K562 treated with DMSO at 1 percent for 24 hours (cell line): ENCODE data around the gene NOL9. TPM values are rescaled to one million over a fixed set of nuclear protein-coding genes. Genes with fewer than 3 reads are reported as not detected.

ENCODE experiments used
- total RNA-seq: library from RNA; unstranded; fragments of 300-600 nt; gene quantifications from 2 replicates; pipeline ENCODE4 v1.2.3, GENCODE V29; 2022; ENCODE audit warnings: low read depth; ENCODE audit not compliant: insufficient read depth

The NOL9 gene
- 8.0 and 12.9 TPM in 2 replicates for total RNA-seq

GRCh38 chr1:6554031-6554906 is at the start of gene NOL9:
TSS of gene NOL9 (minus strand) at chr1:6554513. CDS start at chr1:6554502, 11 bp downstream.

GRCh38 chr1:6602669-6603237 is 48.4 kb upstream of the NOL9 start, which contains the start of gene KLHL21:
TSS of gene KLHL21 (minus strand) at chr1:6602869. CDS start at chr1:6602817, 52 bp downstream.

GRCh38 chr1:6579374-6580118 is 25.2 kb upstream of the NOL9 start, which contains the start of gene ZBTB48:
TSS of gene ZBTB48 (plus strand) at chr1:6579994. CDS start at chr1:6580610, 616 bp downstream.

GRCh38 chr1:6554907-6555778 is 830 bp upstream of the NOL9 start, which contains the start of gene TAS1R1:
TSS of gene TAS1R1 (plus strand) at chr1:6555307. CDS start at chr1:6555374, 67 bp downstream.

GRCh38 chr1:6491480-6491962 is 62.8 kb downstream of the NOL9 start, which contains the start of gene PLEKHG5:
TSS of gene PLEKHG5 (minus strand) at chr1:6491667. CDS start at chr1:6477571, 14,096 bp downstream.

Other genes starting within 250 kb of the NOL9 start
- gene ACOT7, start 160.7 kb downstream of the NOL9 start, total RNA-seq: 86.2 and 97.4 TPM in 2 replicates
- not detected in 2 replicates for gene HES2, start 134.6 kb downstream of the NOL9 start, total RNA-seq
- gene ESPN, start 129.7 kb downstream of the NOL9 start, total RNA-seq: 4.8 and 7.7 TPM in 2 replicates
- gene TNFRSF25, start 88.3 kb downstream of the NOL9 start, total RNA-seq: 1.1 TPM in 1 of 2 replicates, not detected in the other
- gene PLEKHG5, start 62.8 kb downstream of the NOL9 start, total RNA-seq: 0.09 TPM in 1 of 2 replicates, not detected in the other
- gene TAS1R1, start 794 bp upstream of the NOL9 start, total RNA-seq: 0.29 and 0.52 TPM in 2 replicates
- gene ZBTB48, start 25.5 kb upstream of the NOL9 start, total RNA-seq: 79.8 and 80.2 TPM in 2 replicates
- 91.9 and 95.6 TPM in 2 replicates for gene KLHL21, start 48.4 kb upstream of the NOL9 start, total RNA-seq
- 22.4 and 24.6 TPM in 2 replicates for gene PHF13, start 59.2 kb upstream of the NOL9 start, total RNA-seq
- 39.9 and 42.9 TPM in 2 replicates for gene THAP3, start 70.4 kb upstream of the NOL9 start, total RNA-seq
- 31.7 and 38.1 TPM in 2 replicates for gene DNAJC11, start 147.3 kb upstream of the NOL9 start, total RNA-seq
- 88.0 and 94.9 TPM in 2 replicates for gene CAMTA1, start 230.9 kb upstream of the NOL9 start, total RNA-seq